Hematopoietic multipotent progenitor cell treated with erythropoietin and hydrocortisone succinate and interleukin-3 and kit ligand, for 6 days (in vitro differentiated cells): Measurements from ENCODE around the gene FCER1G.
A peak's percentile ranks its signal among the peaks of the same experiment; 100 is the strongest.

Source experiments
- DNase-seq: peaks from one replicate; pipeline ENCODE4 v3.0.0-alpha.2; 2015

The FCER1G gene

GRCh38 chr1:161189036-161189435 lies 26.1 kb upstream of the FCER1G start:
- no peak for DNase-seq

GRCh38 chr1:161190962-161191521 lies 24.1 kb upstream of the FCER1G start:
- DNase-seq = no peak

- DNase-seq = no peak
Measured at GRCh38 chr1:161191971-161192370, 23.1 kb upstream of the FCER1G start.

- DNase-seq = peak; percentile 93
Measured at GRCh38 chr1:161192476-161193465, 22.3 kb upstream of the FCER1G start.

- DNase-seq = no peak
Measured at GRCh38 chr1:161193561-161194235, 21.4 kb upstream of the FCER1G start.

- DNase-seq = no peak
Measured at GRCh38 chr1:161195171-161195570, 19.9 kb upstream of the FCER1G start.

- no peak for DNase-seq
Measured at GRCh38 chr1:161196111-161196510, 19.0 kb upstream of the FCER1G start.

GRCh38 chr1:161196521-161197451 lies 18.3 kb upstream of the FCER1G start:
- DNase-seq = no peak

GRCh38 chr1:161197560-161198193 lies 17.4 kb upstream of the FCER1G start:
- DNase-seq = no peak

GRCh38 chr1:161198194-161198896 lies 16.8 kb upstream of the FCER1G start:
- DNase-seq = peak; percentile 57

- no peak for DNase-seq
Measured at GRCh38 chr1:161198897-161199431, 16.1 kb upstream of the FCER1G start, which contains the start of gene ADAMTS4. TSS of gene ADAMTS4 (minus strand) at chr1:161199054. CDS start at chr1:161198627, 427 bp downstream.

GRCh38 chr1:161199506-161200139 lies 15.5 kb upstream of the FCER1G start:
- DNase-seq = no peak

- no peak for DNase-seq
Measured at GRCh38 chr1:161200421-161200991, 14.6 kb upstream of the FCER1G start.

GRCh38 chr1:161200992-161201835 lies 13.9 kb upstream of the FCER1G start:
- DNase-seq = peak; percentile 36

- peak; percentile 100 for DNase-seq
Measured at GRCh38 chr1:161201836-161202712, 13.0 kb upstream of the FCER1G start, which contains the start of gene NDUFS2. TSS of gene NDUFS2 (plus strand) at chr1:161202367. CDS start at chr1:161202386, 19 bp downstream.

- DNase-seq = no peak
Measured at GRCh38 chr1:161206411-161207140, 8.5 kb upstream of the FCER1G start.

GRCh38 chr1:161207173-161207572 lies 7.9 kb upstream of the FCER1G start:
- DNase-seq = no peak
